GM12892 (cell line): ENCODE measurements around the gene MTHFD1L.

ENCODE experiments used
- POLR2A ChIP-seq: IDR thresholded peaks from 2 replicates; pipeline ENCODE4 v1.6.1; 2011; ENCODE audit warnings: low read depth, low read length, control low read depth
- POLR2AphosphoS5 ChIP-seq: IDR thresholded peaks from 2 replicates; pipeline ENCODE4 v1.6.1; 2011; ENCODE audit warnings: low read depth, low read length, control low read depth

DNA sequence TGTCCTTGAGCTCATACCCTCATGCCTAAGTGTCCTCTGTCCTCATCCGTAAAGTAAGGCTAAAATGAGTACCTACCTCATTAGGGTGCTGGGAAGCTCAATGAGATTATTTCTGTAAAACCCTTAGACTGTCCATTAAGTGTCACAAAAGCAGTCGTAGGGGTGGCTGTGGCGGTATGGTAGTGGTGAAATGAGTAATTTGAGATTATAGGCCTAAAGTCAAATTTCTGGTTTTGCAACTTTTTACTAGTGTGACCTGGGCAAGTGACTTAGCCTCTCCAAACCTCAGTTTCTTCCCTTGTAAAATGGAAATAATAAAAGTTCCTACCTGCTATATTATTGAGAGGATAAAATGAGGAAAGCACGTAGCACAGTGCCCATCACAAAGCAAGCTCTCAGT lies 226.1 kb downstream of the MTHFD1L start:
- TF ChIP-seq POLR2A: no peak
- no peak for TF ChIP-seq POLR2AphosphoS5
